GM18873 (cell line): ENCODE results near the gene SNX27.

Source experiments
- ATAC-seq: cut with Tn5 transposase; IDR thresholded peaks from one replicate; pipeline ENCODE4 v1.9.1; 2021; ENCODE audit warnings: mild to moderate bottlenecking, moderate library complexity, moderate number of reproducible peaks; ENCODE audit not compliant: unreplicated experiment, low FRiP score

SNX27 gene

GRCh38 chr1:151611832-151612500 lies at the start of gene SNX27:
Gene SNX27, plus strand, starts transcription at chr1:151612050. Its CDS starts 152 bp downstream, at chr1:151612202.
- peak; percentile 87 for ATAC-seq

- no peak for ATAC-seq
Measured at GRCh38 chr1:151562661-151563060, 49.2 kb upstream of the SNX27 start.

- ATAC-seq: no peak
Measured at GRCh38 chr1:151563376-151563775, 48.5 kb upstream of the SNX27 start.

GRCh38 chr1:151565502-151566189 lies 46.2 kb upstream of the SNX27 start:
- ATAC-seq: no peak

DNA sequence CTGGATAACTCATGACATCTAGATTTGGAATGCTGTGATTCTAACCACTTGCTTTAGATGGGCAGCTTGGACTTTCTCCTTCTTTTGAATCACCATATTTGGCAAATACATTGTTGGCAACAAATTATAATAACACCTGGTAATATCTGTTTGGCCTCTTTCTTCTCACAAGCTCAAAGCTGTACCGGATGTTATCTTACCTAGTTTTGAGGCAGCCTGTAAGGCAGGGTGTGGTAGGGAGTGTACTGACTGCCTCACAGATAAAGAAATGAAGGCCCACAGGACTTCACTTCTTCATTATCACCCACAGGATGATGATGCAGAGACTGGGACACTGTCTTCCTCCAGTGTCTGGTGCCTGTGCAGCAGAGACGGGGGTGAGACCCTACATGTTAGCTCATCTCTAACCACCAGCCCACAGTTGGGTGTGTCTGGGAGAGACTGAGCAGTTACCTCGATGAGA lies 43.2 kb upstream of the SNX27 start:
- ATAC-seq: no peak

DNA sequence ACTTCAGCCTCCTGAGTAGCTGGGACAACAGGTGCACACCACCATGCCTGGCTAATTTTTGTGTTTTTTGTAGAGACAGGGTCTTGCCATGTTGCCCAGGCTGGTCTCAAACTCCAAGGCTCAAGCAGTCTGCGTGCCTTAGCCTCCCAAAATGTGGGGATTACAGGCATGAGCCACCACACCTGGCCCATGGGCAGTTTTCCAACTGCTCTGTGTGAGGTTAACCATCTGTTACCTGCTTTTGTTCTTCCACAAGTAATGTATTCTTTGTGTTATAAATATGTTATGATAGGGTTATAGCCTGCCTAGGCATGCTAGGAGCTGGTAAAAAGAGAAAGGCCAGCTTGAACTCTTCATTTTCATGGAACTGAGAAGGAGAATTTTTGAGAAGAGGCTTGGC lies 41.0 kb upstream of the SNX27 start:
- no peak for ATAC-seq

GRCh38 chr1:151574575-151575529 lies 37.0 kb upstream of the SNX27 start:
- no peak for ATAC-seq

DNA sequence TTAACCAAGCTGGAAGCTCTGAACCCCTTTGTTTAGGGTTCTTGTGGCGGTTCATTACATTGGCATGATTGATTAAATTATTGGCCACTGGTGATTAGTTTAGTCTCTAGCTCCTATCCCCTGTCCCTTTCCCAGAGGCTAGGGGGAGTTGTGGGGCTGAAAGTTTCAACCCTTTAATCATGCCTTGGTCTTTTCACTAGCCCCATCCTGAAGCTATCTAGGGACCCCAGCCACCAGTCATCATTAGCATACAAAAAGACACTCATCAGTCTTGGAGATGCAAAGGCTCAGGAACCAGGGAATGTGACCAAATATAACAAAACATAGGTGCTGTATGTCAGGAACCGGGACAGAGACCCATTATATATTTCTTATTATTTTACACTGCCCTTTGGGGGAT lies 34.7 kb upstream of the SNX27 start:
- ATAC-seq: no peak

DNA sequence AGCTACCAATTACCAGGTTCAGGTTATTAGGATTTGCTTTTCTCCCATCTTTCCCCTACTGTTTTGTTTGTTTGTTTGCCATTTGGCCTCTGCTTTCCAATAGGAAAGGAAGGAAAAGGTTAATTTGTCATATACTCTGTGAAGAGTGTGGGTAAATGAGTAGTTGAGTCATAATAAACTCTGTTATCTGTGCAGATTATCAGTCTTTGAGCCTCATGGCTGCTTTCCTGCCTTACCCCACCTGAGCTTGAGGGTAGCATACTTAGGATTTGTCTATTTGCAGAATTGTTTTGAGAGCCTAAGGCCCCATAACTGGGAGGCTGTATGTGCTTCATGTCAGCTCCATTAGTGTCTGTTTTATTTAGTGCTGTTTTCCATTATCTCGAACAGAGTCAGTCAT lies 32.9 kb upstream of the SNX27 start:
- ATAC-seq: no peak

DNA sequence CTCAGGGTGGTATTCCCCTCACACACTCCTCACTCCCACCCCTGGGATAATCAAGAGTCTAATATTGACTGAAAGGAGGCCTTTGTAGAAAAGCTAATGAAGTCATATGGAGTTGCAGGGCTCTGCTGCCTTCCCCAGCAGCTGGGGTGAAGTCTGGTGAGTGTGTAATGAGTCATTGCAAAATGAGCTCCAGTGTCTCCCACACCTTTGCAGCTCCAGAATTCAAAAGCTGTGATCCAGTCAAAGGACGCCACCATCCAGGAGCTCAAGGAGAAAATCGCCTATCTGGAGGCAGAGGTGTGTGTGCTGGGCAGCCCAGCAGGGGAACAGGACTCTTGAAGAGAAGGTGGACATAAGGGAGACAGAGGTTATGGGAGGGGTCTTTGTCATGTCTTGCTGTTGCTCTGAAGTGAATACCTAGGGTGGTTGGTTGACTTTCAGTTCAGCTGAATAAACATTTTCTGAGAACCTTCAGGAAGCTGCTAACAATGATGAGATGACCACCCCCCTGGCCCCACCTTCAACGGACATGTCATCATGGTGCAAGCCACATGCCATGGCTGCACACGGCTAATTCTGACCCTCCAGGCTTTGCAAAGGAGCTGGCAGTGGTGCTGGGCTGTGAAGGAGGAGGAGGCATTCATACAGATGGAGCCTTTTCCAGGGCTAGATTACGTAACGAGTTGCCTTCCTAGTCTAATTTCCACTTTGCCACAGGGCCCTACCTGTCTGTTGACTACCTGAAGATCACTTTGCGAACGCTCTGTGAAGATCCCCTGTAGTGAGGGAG lies 32.2 kb upstream of the SNX27 start:
- no peak for ATAC-seq

GRCh38 chr1:151581451-151581850 lies 30.4 kb upstream of the SNX27 start:
- no peak for ATAC-seq

DNA sequence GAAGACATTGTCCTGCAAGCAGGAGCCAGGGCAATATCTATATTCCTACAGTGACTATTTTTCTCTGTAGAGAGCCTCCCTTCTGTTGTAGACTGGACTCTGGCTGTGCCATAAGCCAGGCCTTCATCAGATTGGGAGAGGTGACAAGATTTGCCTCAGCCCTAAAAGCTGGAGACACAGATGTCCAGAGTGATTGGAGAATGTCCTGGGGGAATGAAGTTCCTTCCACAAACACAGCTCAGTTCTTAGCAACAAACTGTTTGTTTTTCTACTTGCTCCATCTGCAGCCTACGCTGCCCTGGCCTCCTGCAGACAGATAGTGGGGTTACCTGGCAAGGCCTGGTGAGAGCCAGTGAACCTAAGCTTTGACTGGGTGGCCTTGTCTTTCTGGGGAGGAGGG lies 29.9 kb upstream of the SNX27 start:
- no peak for ATAC-seq

GRCh38 chr1:151583796-151584195 lies 28.1 kb upstream of the SNX27 start:
- no peak for ATAC-seq

- ATAC-seq: no peak
Measured at GRCh38 chr1:151584278-151584677, 27.6 kb upstream of the SNX27 start.

- no peak for ATAC-seq
Measured at GRCh38 chr1:151584780-151585179, 27.1 kb upstream of the SNX27 start.

- no peak for ATAC-seq
Measured at GRCh38 chr1:151585622-151586021, 26.2 kb upstream of the SNX27 start.

- ATAC-seq: no peak
Measured at GRCh38 chr1:151590961-151591360, 20.9 kb upstream of the SNX27 start.

- no peak for ATAC-seq
Measured at GRCh38 chr1:151593730-151594129, 18.1 kb upstream of the SNX27 start.

DNA sequence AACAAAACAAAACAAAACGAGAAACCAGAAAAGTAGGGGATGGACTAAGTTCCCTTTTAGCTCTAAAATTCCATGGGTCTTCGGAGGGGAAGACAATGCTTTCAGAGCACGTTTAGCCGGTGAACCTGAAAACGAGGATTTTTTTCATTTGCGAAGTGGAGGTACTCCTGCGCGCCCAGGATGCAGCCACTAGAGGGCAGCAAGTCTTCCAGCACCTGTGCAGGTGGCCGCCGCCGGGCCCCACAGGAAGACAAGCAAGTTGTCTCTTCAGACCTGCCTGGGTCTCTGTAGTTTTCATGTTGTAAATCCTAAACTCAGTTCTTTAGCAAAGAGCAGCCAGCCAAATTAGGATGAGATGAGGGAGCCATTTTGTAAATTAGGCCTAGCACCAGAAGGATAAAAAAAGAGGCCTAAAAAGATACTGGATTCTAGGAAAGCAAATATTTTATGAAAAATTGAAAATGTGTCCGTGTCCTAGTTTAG lies 17.7 kb upstream of the SNX27 start:
- no peak for ATAC-seq
